Stimulated activated CD8-positive, alpha-beta memory T cell treated with anti-CD3 and anti-CD28 coated beads, Interleukin-4, amount 100 ng/mL, for 1 hour (primary cell): ENCODE results near the gene TMEM121B.

Source experiments
- DNase-seq, 2 donors: peaks; one replicate each; pipeline ENCODE4 v3.0.0-alpha.2; 2020; ENCODE audit warnings: low read depth in 2 of 2, low spot score in 1 of 2

Gene TMEM121B

DNA sequence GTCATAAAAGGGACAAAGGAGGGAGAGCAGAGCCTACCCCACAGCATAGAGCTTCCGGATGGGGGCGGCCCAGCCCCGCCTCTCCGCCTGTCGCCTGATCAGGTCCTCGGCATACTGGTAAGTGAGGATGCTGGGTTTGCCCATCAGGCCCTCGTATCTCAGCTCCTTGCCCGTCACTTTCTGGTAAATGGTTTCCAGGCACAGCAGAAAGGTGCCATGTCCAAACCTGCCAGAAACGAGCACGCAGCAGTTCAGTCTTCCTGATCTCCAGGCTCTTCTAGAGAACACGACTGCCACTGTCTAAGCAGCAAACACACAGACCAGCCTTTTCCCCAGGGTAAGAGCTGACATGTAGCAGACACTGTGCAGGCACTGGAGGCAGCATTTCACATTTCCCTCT is 17.4 kb upstream of the TMEM121B start:
- DNase-seq = no peak

DNA sequence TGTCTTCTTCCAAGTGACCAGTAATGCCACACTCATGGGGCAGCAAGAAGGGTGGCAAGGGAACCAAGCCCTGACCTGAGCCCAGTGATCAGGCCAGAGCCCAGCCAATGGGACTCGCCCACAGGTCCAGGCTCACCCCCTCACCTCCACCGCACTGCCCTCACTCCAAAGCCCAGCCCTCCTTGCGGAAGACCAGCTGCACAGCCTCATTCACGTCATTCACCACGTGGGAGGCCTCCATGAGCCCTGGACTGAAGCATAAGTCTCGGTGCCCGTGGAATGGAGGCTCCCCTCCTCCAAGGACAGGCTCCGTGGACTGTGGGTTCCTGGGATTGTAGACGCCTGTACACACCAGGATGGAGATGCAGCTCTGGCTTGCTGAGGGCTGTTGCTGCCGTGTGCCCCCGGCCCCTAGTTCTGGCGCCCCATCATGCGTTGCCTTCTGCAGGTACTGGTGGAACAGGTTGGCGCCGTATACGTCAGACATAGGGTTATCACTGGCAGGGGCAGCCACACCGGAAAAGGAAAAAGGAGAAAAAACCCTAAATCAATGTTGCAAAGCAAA is 16.8 kb upstream of the TMEM121B start:
- no peak for DNase-seq

DNA sequence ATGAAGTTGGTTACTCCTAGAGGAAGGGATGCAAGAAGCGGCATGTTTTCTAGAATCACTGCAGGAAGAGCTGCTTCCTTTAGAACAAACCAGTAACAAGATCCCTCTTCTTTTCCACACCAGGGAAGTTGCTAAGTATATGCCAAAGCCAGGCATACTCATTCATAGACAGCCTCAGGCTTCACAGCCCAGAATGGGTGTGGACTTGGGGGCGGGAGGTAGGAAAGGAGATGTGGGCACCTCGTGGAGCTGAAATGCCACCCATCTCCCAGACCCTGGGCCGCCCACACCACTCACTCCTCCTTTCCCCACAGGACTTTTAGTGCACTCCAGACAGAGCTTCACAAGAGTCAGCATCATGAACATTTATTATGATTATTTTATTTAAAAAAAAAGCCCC is 16.0 kb upstream of the TMEM121B start:
- DNase-seq = no peak

DNA sequence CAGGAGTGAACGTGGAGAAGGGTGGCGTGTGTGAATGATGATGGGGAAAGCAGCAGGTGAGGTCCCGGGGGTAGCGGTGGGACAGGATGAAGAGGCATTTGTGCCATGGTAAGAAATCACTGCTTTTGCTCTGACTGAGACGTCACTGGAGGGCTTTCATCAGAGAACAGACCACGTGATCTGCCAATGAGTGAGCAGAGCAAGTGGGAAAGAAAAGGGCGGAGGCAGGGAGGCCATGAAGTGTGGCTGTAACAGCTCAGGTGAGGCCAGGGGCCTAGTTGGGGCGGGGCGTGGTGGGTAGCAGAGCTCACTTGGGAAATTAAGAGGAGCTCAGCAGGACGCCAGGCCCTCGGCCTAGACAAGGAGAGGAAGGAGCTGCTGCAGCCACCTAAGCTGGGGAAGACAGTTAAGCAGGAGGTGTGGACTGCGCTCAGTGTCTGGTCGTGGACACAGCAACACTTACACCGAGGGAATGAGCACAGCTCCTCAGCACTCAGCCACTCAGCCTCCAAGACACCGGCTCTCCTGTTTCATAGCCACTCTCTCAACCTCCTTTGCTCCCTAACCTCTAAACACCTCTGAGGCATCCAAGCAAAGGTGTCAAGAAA is 14.1 kb upstream of the TMEM121B start:
- DNase-seq = no peak

DNA sequence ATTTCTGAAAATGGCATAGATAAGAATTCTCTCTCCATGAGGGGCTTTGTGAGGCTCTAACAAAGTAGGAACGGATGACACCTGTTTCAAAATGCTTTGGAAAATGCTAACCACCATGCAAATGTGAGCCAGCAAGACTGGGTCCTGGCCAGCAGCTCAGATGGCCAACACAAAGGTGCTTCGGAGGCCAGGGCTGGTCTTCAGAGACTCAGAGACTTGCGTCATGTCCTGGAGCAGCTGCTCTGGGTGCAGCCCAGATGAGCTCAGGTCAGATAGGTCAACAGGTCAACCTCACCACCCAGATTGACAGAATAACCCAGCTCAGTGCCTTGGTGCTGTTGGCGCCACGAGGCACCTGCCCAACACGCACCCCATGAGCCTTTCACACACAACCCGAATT is 12.0 kb upstream of the TMEM121B start:
- DNase-seq = no peak

DNA sequence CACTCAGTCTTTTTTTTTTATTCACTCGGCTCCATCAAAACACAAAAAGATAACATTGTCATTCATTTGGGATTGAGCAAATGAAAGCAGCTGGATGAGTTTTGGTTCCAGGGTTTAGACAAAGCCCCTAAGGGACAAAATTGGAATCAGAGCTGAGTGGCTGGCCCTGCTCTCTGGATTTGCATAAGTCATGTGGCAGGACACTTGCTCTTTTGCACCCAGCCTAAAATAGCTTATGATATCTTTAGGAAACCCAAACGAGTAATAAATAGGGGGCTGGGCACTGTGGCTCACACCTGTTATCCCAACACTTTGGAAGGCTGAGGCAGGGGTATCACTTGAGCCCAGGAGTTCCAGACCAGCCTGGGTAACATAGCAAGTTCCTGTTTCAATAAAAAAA is 11.0 kb upstream of the TMEM121B start:
- no peak for DNase-seq

DNA sequence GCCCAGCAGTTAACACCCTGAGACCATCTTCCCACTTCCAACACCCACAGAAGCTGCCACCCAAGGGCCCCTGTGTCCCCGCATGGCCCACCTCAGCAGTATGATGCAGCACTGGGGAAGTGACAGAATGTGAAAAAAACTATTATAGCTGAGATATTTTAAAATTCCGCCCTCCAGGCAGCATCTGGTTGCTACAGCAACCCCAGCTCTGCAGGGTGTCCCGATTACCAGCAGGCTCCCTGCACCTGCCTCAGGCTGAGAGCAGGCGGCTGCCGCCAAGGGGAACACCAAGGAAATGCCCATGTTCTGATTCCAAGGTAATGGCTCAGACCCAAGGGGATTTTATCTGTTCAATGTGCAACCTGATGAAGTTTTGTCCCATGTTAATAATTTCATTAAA is 10.5 kb upstream of the TMEM121B start:
- no peak for DNase-seq

DNA sequence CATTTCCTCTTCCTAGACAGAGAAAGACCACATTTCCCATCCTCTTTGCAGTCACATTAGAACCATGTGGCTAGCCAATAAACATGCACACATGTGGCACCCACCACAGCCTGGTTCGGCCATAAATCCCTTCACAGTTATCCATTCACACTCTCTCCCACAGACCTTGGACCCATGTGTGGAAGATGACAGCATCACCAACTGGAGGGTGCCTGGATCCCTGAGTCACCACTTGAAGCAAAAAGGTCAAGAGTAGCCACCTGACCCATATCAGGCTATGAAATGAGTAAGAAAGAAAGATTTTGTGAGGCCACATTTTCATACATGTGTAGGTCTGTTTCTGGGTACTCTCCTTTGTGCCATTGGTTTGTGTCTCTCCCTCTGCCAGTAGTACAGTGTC is 9.0 kb upstream of the TMEM121B start:
- DNase-seq = no peak

DNA sequence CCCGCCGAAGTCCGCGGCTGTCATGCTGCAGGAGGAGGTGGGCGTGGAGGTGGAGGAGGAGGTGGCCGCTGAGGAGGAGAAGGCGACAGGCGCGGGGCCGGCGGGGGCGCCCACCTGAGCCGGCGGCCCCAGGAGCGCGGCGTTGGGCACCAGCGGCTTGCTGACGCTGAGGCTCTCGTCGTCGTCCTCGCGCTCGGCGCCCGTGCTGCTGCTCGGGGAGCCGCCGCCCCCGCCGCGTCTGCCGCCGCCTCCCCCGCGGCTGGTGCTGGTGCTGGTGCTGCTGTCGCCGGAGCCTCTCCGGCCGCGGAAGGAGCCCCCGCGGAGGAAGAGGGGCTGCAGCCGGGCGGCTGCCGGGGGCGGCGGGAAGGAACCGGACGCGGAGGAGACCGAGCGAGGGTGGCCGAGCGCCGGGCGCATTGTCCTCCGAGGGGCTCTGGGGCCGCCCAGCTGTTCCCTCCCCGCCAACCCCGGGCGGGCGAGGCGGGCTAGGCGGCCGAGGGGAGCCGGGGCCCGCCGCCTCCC is 388 bp downstream of the TMEM121B start:
- DNase-seq = no peak

DNA sequence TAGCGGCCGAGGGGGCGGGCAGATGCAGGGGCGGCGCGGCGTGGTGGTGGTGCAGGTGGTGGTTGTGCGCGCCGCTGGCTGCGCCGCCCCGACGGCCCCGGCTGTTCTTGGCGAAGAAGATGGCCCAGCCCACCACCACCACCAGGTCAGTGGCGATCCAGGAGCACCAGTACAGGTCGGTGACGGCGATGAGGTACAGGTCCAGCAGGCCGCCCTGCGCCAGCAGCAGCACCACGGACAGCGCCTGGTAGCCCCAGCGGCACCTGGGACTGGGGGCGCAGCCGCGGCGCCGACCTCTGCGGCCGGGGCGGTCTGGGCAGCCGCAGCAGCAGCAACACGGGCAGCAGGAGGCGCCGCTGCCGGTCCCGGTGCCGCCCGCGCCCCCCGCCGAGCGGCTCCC is 879 bp downstream of the TMEM121B start:
- peak in 1 of 2 donors; percentile 15 for DNase-seq

DNA sequence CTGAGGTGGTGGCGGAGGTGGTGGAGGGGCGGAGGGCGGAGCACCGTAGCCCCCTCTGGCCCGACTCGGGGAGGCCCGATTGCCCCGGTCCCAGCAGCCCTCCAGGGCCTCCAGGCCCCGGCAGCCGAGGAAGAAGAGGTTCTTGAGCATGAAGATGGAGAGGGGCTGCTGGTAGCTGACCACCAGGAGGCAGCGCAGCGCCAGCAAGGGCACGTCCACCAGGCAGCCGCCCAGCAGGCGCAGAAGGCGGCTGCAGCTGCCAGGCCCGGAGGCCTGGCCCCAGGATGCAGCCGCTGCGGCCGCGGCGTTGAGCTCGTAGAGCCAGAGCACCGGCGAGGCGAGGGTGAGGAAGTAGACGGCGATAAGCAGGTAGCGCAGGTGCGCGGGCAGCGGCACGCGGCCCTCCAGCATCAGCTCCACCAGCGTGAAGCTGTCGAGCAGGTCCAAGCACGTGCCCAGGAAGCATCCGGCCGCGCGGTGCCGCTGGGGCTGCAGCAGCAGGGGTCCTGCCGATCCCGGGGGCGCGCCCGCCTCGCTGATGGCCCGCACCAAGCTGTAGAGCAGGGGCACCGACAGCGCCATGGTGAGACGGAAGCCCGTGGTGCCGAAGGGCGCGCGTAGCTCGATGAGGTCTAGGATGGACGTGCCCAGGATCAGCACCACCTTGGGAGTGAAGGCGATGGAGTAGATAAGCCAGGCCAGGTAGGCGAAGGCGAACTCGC is 1.5 kb downstream of the TMEM121B start:
- DNase-seq = no peak

DNA sequence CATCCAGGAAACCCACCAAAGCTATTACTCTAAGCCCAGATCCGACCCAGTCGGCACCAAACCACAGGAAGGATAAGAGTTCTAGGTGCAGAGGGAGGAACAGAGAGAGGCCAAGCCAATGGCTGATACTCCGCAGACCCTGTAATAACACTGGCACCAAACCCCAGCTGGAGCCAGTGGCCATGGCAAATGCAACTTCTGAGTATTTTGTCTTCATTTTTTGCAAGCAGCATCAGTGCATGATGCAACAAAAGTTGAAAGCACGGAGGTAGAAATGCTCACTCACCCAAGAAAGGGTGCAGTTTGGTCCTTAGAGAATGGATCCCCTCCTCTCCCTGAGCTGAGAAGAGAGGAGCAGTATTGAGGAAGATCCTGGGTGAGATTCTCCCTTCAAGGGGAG is 2.8 kb downstream of the TMEM121B start:
- no peak for DNase-seq

DNA sequence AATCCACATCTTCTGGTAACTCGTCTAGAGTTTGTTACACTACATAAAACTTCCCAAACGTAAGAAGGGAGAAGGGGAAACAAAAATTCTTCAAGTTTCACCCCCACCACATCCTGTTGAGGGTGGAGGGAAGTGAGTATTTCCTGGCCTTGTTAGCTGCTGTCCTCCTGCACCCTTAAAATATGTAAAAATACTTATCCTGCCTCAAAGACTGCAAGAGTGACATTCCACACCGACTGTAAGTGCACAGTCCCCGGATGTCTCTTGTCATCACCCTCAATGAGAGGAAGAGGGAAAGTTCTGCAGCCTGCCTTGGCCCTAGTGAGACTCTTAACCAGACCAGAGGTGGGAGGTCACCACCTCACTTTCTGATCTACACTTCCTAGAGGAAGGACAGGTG is 3.3 kb downstream of the TMEM121B start:
- no peak for DNase-seq

DNA sequence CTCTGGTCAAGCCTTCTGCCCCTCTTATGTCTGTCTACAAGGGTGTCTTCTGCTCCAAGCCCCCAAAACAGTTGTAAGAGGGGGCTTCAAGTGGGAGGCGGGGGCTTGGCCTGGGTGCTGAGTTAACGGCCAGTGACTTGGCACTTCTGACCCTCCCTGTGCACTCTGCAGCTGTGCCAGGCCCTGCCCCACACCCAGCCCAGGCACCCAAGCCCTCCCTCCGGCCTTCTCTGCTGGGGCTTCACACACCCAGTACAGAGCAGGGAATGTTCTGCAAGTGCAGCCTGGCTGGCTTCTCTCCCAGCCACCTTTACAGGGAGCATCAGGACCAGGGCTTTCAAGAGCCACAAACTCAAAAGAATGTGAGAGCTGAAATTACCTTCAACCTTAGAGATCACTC is 3.8 kb downstream of the TMEM121B start:
- DNase-seq = no peak

DNA sequence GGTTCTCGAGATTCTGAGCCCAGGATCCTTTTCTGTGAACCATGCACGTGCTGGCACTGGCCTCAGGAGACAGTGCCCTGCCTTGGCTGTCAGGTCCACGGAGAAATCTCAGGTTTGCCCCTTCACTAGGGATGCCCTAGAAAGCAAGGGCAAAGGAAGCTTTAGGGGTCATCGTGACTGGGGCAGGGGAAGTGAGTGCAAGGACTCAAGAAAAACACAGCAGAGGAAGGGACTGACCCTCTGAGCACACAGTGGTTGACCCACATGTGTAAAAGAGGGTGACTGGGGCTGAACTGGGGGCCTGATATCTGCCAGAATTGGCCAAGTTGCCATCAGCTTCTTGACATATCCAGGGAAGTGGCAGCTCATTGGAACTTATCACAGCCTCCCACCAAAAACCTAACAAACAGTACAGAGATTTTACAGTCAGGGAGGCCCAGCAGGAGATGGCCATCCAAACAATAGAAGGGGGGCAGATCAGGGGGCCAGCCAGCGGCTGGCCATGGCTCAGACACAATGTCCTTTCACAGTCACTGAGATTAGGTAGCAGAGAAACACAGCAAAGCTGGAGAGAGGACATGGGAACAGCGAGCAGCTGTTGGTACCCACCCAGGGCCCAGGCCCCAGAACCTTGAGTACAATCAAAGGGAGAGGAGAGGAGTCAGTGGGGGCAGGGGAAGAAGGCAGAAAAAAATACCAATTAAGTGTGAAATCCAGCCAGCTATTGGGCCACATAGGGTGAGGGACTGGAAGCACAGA is 4.4 kb downstream of the TMEM121B start:
- no peak for DNase-seq

DNA sequence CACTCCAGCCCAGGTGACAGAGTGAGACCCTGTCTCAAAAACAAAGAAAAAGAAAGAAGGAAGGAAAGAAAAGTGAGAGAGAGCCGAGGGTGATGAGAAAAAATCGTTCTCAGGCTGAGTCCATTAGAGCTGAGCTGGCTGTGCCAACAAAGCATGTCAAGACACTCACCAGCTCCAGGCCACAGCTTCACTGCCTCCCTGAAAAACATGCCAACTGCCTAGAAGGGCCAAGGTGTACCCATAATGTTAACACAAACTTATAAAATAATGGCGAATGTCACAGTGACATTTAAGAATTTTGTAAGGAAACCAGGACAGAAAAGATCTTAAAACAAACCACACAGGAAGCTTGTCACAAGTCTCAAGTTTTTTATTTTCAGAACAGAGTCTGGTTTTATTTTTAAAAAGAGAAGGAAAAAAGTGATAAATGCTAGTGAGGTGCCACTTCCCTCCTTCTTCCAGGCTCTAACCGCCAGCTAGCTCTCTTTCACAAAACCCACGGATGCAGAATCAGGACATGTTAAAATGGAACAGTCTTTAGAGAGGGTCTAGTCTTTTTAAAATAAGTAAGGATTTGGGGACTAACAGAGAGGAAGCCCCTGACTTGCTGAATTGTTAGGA is 5.1 kb downstream of the TMEM121B start:
- DNase-seq = no peak

DNA sequence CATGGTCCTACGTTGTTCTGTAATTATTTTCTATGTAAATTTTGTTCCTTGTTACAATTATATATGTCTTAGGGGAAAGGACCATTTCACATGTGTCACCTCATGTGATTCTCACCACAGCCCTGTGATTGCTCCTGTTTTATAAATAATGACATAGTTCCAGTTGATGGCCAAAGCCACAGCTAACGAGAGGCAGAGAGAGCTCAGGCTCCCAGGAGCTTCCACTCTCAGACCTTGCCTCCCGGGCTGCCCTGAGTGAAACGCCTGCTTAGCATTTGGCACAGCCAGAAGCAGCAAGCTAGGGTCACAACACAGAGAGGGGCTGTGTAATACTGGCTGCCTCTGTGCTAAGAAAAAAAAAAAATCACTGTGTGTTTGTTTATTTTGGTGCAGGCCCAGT is 5.9 kb downstream of the TMEM121B start:
- DNase-seq = no peak

DNA sequence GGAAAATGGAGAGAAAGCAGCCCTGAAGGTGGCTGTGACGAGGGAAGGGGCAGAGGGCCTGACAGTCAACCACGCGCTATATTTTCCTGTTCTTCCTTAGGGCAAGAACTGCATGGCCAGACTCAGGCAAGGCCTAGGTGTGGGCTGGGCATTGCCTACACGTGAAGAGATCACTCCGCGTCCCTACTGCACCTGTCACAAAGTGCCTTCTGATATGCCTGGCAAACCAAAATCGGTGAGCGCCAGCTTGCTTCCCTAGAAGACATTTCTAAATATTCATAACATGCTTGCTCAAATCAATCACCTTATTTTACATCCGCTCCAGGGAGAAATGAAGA is 6.3 kb downstream of the TMEM121B start:
- DNase-seq = no peak

DNA sequence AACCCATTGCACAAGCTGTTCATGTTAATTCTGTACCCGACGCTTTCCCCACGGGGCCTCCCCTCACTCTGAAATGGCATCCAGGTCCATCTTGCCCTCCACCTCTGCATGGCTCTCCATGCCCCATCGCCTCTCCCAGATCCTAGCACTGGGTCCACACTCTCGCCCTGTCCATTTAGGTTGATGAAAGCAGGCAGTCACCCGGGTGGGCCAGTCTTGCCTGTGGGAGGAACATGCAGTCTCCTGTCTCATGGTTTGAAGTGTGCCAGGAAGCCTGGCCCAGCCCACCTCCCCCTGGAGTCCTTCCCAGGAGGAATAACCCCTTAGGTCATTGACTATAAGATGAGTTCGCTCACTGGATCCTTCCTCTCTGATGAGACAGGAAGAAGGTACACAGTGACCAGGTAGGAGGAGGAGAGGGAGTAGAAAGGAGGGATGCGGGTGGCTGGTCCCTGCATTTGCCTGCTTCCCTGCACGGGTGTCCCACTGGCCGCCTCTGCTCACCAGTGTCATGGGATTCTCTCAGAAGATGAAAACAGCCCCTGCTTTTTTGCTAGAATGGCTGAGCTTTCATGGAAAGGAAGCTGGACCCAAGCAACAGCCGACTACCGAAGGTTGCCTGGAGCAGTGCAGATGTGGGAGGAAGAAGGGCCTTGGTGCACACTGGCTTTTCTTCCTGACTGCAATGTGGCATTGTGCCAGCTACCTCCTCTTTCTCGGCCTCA is 6.8 kb downstream of the TMEM121B start:
- no peak for DNase-seq

DNA sequence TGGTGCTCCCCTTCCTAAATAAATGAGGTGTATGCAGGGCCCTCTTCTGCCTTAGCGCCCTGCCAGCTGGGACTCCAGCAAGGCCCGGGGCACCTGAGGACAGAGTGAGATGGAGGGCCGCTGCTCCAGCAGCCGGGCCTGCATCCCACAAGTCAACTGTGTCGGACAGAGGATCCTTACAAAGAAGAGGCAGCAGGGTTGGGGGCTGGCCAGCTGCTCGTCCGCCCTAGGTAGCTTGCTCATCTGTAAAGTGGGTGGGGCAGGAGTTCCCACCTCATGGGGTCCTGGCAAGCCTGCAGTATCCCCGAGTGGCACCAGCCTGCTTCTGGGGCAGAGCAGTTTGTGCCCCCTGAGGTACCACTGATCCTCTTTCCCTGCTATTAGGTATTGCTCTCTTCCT is 7.6 kb downstream of the TMEM121B start:
- no peak for DNase-seq

DNA sequence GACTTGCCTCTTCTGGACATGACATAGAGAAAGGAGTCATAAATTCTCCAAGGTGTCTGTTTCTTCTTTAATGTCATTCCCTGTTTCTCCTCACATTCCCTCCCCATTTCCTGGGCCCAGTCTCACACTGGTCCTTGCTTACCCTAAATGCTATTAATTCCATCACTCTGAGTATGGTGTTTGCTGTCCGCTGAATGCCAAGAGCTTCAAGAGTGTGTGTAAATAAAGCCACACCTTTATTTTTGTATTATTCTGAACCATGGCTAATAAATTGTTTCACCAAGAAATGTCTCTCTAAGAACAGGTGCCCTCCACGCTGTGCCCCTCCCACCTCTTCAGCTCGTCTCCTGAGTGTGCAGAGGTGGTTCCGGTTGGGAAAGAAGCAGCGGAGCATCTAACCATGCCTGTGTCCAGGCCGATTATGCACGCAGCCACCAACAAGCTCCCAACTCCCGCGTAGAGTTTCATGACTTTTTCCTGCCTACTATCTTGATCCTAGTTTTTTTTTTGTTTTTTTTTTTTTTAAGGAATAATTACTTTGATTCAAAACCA is 8.6 kb downstream of the TMEM121B start:
- DNase-seq = no peak
